Measurements from ENCODE around the gene AFF3.

DNA sequence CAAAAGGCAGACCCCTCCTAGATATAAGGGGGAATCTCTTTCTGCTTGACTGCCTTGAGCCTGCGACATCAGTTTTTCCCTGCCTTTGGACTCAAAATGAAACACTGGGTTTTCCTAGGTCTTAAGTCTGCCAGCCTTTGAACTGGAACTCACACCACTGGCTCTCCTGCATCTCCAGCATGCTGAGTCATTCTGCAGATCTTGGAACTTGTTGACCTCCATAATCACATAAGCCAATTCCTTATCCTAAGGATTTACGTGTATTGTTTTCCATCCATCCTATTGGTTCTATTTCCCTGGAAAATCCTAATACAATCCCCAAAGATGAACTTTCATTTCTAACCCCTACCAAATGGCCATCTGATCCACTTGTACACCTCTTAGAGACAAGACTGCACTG lies 88.0 kb downstream of the AFF3 start:
- TF ChIP-seq, protein P1, sequence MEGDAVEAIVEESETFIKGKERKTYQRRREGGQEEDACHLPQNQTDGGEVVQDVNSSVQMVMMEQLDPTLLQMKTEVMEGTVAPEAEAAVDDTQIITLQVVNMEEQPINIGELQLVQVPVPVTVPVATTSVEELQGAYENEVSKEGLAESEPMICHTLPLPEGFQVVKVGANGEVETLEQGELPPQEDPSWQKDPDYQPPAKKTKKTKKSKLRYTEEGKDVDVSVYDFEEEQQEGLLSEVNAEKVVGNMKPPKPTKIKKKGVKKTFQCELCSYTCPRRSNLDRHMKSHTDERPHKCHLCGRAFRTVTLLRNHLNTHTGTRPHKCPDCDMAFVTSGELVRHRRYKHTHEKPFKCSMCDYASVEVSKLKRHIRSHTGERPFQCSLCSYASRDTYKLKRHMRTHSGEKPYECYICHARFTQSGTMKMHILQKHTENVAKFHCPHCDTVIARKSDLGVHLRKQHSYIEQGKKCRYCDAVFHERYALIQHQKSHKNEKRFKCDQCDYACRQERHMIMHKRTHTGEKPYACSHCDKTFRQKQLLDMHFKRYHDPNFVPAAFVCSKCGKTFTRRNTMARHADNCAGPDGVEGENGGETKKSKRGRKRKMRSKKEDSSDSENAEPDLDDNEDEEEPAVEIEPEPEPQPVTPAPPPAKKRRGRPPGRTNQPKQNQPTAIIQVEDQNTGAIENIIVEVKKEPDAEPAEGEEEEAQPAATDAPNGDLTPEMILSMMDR (IDR thresholded peaks at IDR 0.05; ENCODE audit: low read depth, low read length, poor library complexity, severe bottlenecking): no peak
- TF ChIP-seq EZH2phosphoT487 (IDR thresholded peaks at IDR 0.05; ENCODE audit: borderline replicate concordance, low read length): no peak
